ENCODE measurements around the gene ENKD1.
A peak's percentile ranks its signal among the peaks of the same experiment; 100 is the strongest.
"Not testable (repeated sequence)": the region's sequence is repeated elsewhere in the genome, so short reads cannot be mapped to it uniquely, and the experiment has no call there.

ENKD1 gene

GRCh38 chr16:67666559-67667452 lies at the start of gene ENKD1, which contains the start of gene C16orf86:
TSS of gene ENKD1 (minus strand) at chr16:67666750. CDS start at chr16:67666442, 308 bp downstream.
TSS of gene C16orf86 (plus strand) at chr16:67666814. CDS start at chr16:67666971, 157 bp downstream.
- DNase-seq (ENCODE audit: low spot score) = peak; percentile 99

- peak; percentile 89 for DNase-seq (ENCODE audit: low spot score)
Measured at GRCh38 chr16:67716097-67716496, 49.5 kb upstream of the ENKD1 start.

GRCh38 chr16:67714522-67714921 lies 48.0 kb upstream of the ENKD1 start:
- DNase-seq (ENCODE audit: low spot score) = no peak

GRCh38 chr16:67713647-67714273 lies 47.2 kb upstream of the ENKD1 start:
- DNase-seq (ENCODE audit: low spot score) = no peak

- no peak for DNase-seq (ENCODE audit: low spot score)
Measured at GRCh38 chr16:67710607-67711006, 44.1 kb upstream of the ENKD1 start.

- DNase-seq (ENCODE audit: low spot score) = no peak
Measured at GRCh38 chr16:67709050-67709449, 42.5 kb upstream of the ENKD1 start.

GRCh38 chr16:67708368-67708771 lies 41.8 kb upstream of the ENKD1 start:
- no peak for DNase-seq (ENCODE audit: low spot score)

GRCh38 chr16:67707790-67708189 lies 41.2 kb upstream of the ENKD1 start:
- DNase-seq (ENCODE audit: low spot score) = no peak

- no peak for DNase-seq (ENCODE audit: low spot score)
Measured at GRCh38 chr16:67707210-67707609, 40.7 kb upstream of the ENKD1 start.

GRCh38 chr16:67704110-67704509 lies 37.6 kb upstream of the ENKD1 start:
- no peak for DNase-seq (ENCODE audit: low spot score)

GRCh38 chr16:67703626-67704025 lies 37.1 kb upstream of the ENKD1 start:
- DNase-seq (ENCODE audit: low spot score) = no peak

- DNase-seq (ENCODE audit: low spot score) = no peak
Measured at GRCh38 chr16:67702130-67702529, 35.6 kb upstream of the ENKD1 start.

- no peak for DNase-seq (ENCODE audit: low spot score)
Measured at GRCh38 chr16:67701420-67701819, 34.9 kb upstream of the ENKD1 start.

GRCh38 chr16:67699265-67699664 lies 32.7 kb upstream of the ENKD1 start:
- no peak for DNase-seq (ENCODE audit: low spot score)

- DNase-seq (ENCODE audit: low spot score) = no peak
Measured at GRCh38 chr16:67697422-67698185, 31.1 kb upstream of the ENKD1 start.

GRCh38 chr16:67694611-67695010 lies 28.1 kb upstream of the ENKD1 start:
- no peak for DNase-seq (ENCODE audit: low spot score)

GRCh38 chr16:67693517-67694285 lies 27.2 kb upstream of the ENKD1 start:
- DNase-seq (ENCODE audit: low spot score) = not testable (repeated sequence)

- DNase-seq (ENCODE audit: low spot score) = no peak
Measured at GRCh38 chr16:67685388-67686112, 19.0 kb upstream of the ENKD1 start.

- DNase-seq (ENCODE audit: low spot score) = no peak
Measured at GRCh38 chr16:67683767-67684166, 17.2 kb upstream of the ENKD1 start.

GRCh38 chr16:67679935-67680897 lies 13.7 kb upstream of the ENKD1 start:
- no peak for DNase-seq (ENCODE audit: low spot score)

Data from HuH-7 (cell line).